Common myeloid progenitor, CD34-positive (primary cell): Measurements from ENCODE around the gene BBLN. TPM values are rescaled to one million over a fixed set of nuclear protein-coding genes. Genes with fewer than 3 reads are reported as not detected.
"Not testable (repeated sequence)": the region's sequence is repeated elsewhere in the genome, so short reads cannot be mapped to it uniquely, and the experiment has no call there.

Source experiments
- CTCF ChIA-PET: fragments of 350-600 bp; sonication (Branson Sonifier 250); formaldehyde crosslinking; loops from one replicate; lab custom pipeline; 2021; ENCODE audit warnings: antibody characterized with exemption; lab: Charles Lee
- POLR2A ChIA-PET: fragments of 350-600 bp; sonication (Branson Sonifier 250); formaldehyde crosslinking; loops from one replicate; lab custom pipeline; 2021; ENCODE audit warnings: antibody characterized with exemption; lab: Charles Lee
- DNase-seq, 3 donors: peaks; one replicate each; pipeline versions ENCODE4 v3.0.0 to v3.0.0-alpha.2; 2013
- H3K27ac ChIP-seq, 2 experiments: 1 replicate in 1 of 2; 2 replicates in 1 of 2; pipeline ENCODE4 v1.7.0; 2013; ENCODE audit warnings: inconsistent platforms in 2 of 2, low read length in 2 of 2, mild to moderate bottlenecking in 2 of 2, low read depth in 1 of 2, moderate library complexity in 1 of 2; ENCODE audit not compliant: severe bottlenecking in 2 of 2, insufficient read depth in 1 of 2, poor library complexity in 1 of 2
- H3K27me3 ChIP-seq, 5 experiments: replicated peaks in 2 of 5; 1 replicate in 3 of 5; 2 replicates in 2 of 5; pipeline versions ENCODE4 v1.6.1 to v1.7.0; 2013; ENCODE audit warnings: low read length in 4 of 5, mild to moderate bottlenecking in 2 of 5, moderate library complexity in 2 of 5, inconsistent platforms in 1 of 5; ENCODE audit not compliant: insufficient read depth in 5 of 5, control insufficient read depth in 4 of 5
- H3K36me3 ChIP-seq, 4 experiments: 1 replicate in 2 of 4; 2 replicates in 2 of 4; pipeline versions ENCODE4 v1.6.1 to v1.7.0; 2013; ENCODE audit warnings: low read length in 3 of 4, control low read depth in 1 of 4, mild to moderate bottlenecking in 1 of 4; ENCODE audit not compliant: control insufficient read depth in 4 of 4, insufficient read depth in 4 of 4
- H3K4me1 ChIP-seq, 4 experiments: 1 replicate in 3 of 4; 2 replicates in 1 of 4; pipeline versions ENCODE4 v1.6.1 to v1.7.1; 2013; ENCODE audit warnings: low read length in 3 of 4, mild to moderate bottlenecking in 3 of 4, control low read depth in 1 of 4, inconsistent platforms in 1 of 4, moderate library complexity in 1 of 4; ENCODE audit not compliant: control insufficient read depth in 4 of 4, insufficient read depth in 4 of 4; ENCODE audit errors: control extremely low read depth in 1 of 4
- H3K4me3 ChIP-seq, 7 experiments: 1 replicate in 4 of 7; 2 replicates in 3 of 7; pipeline versions ENCODE4 v1.5.1 to v1.7.0; 2013; ENCODE audit warnings: mild to moderate bottlenecking in 7 of 7, low read length in 6 of 7, moderate library complexity in 6 of 7, inconsistent platforms in 2 of 7, low read depth in 2 of 7, control low read depth in 1 of 7; ENCODE audit not compliant: insufficient read depth in 4 of 7, control insufficient read depth in 1 of 7; ENCODE audit errors: extremely low read depth in 1 of 7
- H3K9me3 ChIP-seq, 5 experiments: 1 replicate in 4 of 5; 2 replicates in 1 of 5; pipeline versions ENCODE4 v1.6.1 to v1.7.1; 2013; ENCODE audit warnings: low read length in 4 of 5, mild to moderate bottlenecking in 2 of 5, inconsistent platforms in 1 of 5, low read depth in 1 of 5, moderate library complexity in 1 of 5; ENCODE audit not compliant: control insufficient read depth in 4 of 5, insufficient read depth in 2 of 5; ENCODE audit errors: control extremely low read depth in 1 of 5
- WGBS: methylation state at CpG from one replicate; pipeline ENCODE4 v1.1.5; 2013; ENCODE audit not compliant: insufficient coverage; 5-methylcytosine and 5-hydroxymethylcytosine counted together
- polyA plus RNA-seq: library from polyadenylated mRNA; unstranded; fragments of 120-200 nt; gene quantifications from one replicate; pipeline ENCODE4 v1.2.1, GENCODE V29; 2013

The BBLN gene
- polyA plus RNA-seq: 83.2 TPM

- Histone ChIP-seq H3K4me1 (peaks cover 6 to 19% (median 19%) of the 10 kb centered on the region in 4 experiments), H3K4me3 (peak within 1 kb of the TSS; percentile 77 to 96 (median 85)), H3K27me3 (no peaks in the 10 kb centered on the region), H3K27ac (peak within 1 kb of the TSS; percentile 50 to 87), H3K9me3 (no peaks in the 10 kb centered on the region), H3K36me3 (peaks cover 7 to 31% (median 25%) of the 10 kb centered on the region in 4 experiments)
- DNase-seq: peak; percentile 84 to 89 (median 89)
- under 1% methylated on average over 53 of the region's 77 CpGs for WGBS
- ChIA-PET POLR2A (interaction anchor here (1.1 kb wide), 1 partner anchor 17 kb away, joined by 3 read pairs; no protein-coding TSS in a partner anchor), CTCF (interaction anchor here (0.7 to 1.9 kb wide), 5 partner anchors 10 to 1062 kb away, joined by 3 to 5 read pairs (median 4); no protein-coding TSS in a partner anchor)
Measured at GRCh38 chr9:128159784-128160602, at the start of gene BBLN. Gene BBLN, plus strand, starts transcription at chr9:128160265. Its CDS starts 143 bp downstream, at chr9:128160408.

GRCh38 chr9:128111726-128112125, 48.3 kb upstream of the BBLN start:
- 98% methylated on average over 9 of the region's 12 CpGs for WGBS
- H3K27ac ChIP-seq, H3K4me1 ChIP-seq, H3K4me3 ChIP-seq, H3K27me3 ChIP-seq, H3K9me3 ChIP-seq, POLR2A ChIA-PET, DNase-seq: not testable (repeated sequence)
- CTCF ChIA-PET: interaction anchor here (2.1 to 3.8 kb wide), 2 partner anchors 11 to 14 kb away, joined by 10 to 14 read pairs; no protein-coding TSS in a partner anchor
- H3K36me3 ChIP-seq: peaks cover 0 to 38% (median 21%) of the 10 kb centered on the region in 4 experiments

- no peak for DNase-seq
- Histone ChIP-seq H3K27me3 (no peaks in the 10 kb centered on the region), H3K36me3 (peaks cover 0 to 18% (median 8%) of the 10 kb centered on the region in 4 experiments), H3K4me3 (no peak overlapping the region), H3K4me1 (peaks cover 0 to 7% (median 3%) of the 10 kb centered on the region in 4 experiments), H3K9me3 (no peaks in the 10 kb centered on the region), H3K27ac (no peak overlapping the region)
- POLR2A ChIA-PET: no interaction called here
- CTCF ChIA-PET: interaction anchor here (1.0 to 4.9 kb wide), 8 partner anchors 9 to 171 kb away, joined by 3 to 47 read pairs (median 4); partner anchors contain the start of gene BBLN
- WGBS: 100% methylated on average over 9 of the region's 12 CpGs
Measured at GRCh38 chr9:128113526-128114325, 46.3 kb upstream of the BBLN start.

GRCh38 chr9:128114326-128115186, 45.5 kb upstream of the BBLN start:
- Histone ChIP-seq H3K27me3 (no peaks in the 10 kb centered on the region), H3K36me3 (peaks cover 0 to 18% (median 8%) of the 10 kb centered on the region in 4 experiments), H3K4me1 (peaks cover 0 to 7% (median 3%) of the 10 kb centered on the region in 4 experiments), H3K27ac (no peak overlapping the region), H3K9me3 (no peaks in the 10 kb centered on the region), H3K4me3 (no peak overlapping the region)
- POLR2A ChIA-PET: interaction anchor here (1.3 kb wide), 1 partner anchor 21 kb away, joined by 3 read pairs; no protein-coding TSS in a partner anchor
- 96% methylated on average over 27 of the region's 29 CpGs for WGBS
- CTCF ChIA-PET: interaction anchor here (0.7 to 4.9 kb wide), 13 partner anchors 8 to 172 kb away, joined by 3 to 47 read pairs (median 4); partner anchors contain the start of genes BBLN and PTGES2
- no peak for DNase-seq

- WGBS: 89% methylated on average over 24 of the region's 26 CpGs
- peak; percentile 79 to 94 (median 90) for DNase-seq
- Histone ChIP-seq H3K4me1 (peaks cover 0 to 7% (median 3%) of the 10 kb centered on the region in 4 experiments), H3K9me3 (no peaks in the 10 kb centered on the region), H3K27me3 (no peaks in the 10 kb centered on the region), H3K27ac (no peak overlapping the region), H3K4me3 (no peak overlapping the region), H3K36me3 (peaks cover 0 to 23% (median 9%) of the 10 kb centered on the region in 4 experiments)
- CTCF ChIA-PET: interaction anchor here (0.7 to 4.9 kb wide), 18 partner anchors 9 to 173 kb away, joined by 3 to 47 read pairs (median 4); partner anchors contain the start of genes BBLN and PTGES2
- POLR2A ChIA-PET: interaction anchor here (1.3 kb wide), 1 partner anchor 22 kb away, joined by 3 read pairs; no protein-coding TSS in a partner anchor
Measured at GRCh38 chr9:128115187-128116103, 44.6 kb upstream of the BBLN start.
